ENCODE results near the gene TBXAS1.

TBXAS1 gene

GRCh38 chr7:140044251-140044650 is 215.2 kb downstream of the TBXAS1 start:
- no peak for FAIRE-seq
- no peak for DNase-seq (ENCODE audit: low spot score)

GRCh38 chr7:140045697-140046096 is 216.6 kb downstream of the TBXAS1 start:
- FAIRE-seq = no peak
- no peak for DNase-seq (ENCODE audit: low spot score)

- DNase-seq (ENCODE audit: low spot score) (no peak), FAIRE-seq (no peak)
Measured at GRCh38 chr7:140047197-140047596, 218.1 kb downstream of the TBXAS1 start.

GRCh38 chr7:140048138-140048537 is 219.1 kb downstream of the TBXAS1 start:
- DNase-seq (ENCODE audit: low spot score) (no peak), FAIRE-seq (no peak)

DNA sequence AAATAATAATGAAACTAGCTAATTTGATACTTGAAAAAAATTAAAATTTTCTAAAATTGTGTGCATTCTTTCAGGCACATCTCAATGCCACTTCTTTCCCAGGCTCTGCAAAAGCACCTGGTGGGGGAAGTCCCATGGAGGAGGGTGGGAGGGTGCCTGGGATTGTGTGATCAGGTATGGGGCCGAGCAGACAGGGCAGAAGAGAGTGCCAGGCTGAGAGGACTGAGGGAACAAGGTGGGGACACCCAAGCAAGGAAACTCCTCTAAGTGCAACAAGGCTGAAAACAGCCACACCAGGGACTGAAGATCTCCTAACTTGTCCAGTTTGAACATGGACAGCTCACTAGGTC is 219.9 kb downstream of the TBXAS1 start:
- no peak for DNase-seq (ENCODE audit: low spot score)
- no peak for FAIRE-seq

DNA sequence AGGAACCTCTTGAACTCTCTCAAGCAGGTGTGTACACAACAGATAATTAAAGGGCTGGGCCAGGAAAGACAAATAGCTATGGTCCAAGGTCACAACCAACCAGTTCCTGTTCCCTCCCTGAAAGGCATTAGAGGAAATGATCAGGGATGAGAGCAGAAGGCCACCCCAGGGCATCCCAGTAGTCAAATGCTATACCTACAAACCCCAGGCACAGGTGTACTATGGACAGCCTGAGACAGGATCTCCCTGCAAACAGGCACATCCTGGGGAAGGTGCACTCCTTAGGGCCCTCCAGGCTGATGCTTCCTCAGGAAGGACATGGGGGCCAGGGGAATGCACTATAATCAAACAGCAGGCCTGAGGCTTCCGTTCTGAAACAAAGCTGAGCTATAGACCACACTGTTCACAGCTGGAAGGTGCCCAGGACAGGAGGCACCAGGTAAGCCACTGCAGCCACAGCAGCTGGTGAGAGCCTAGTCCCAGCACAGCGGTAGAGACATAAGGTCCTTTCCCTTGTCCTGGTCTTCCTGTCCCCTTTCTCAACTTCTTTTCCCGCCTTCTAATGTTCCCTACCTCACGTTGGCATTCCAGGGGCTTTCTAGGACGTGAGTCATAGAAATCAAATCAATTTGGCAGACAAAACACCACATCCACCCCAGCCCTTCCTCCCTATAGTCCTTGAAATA is 220.4 kb downstream of the TBXAS1 start:
- no peak for FAIRE-seq
- DNase-seq (ENCODE audit: low spot score) = peak; percentile 13

GRCh38 chr7:140050100-140050499 is 221.0 kb downstream of the TBXAS1 start:
- DNase-seq (ENCODE audit: low spot score) = no peak

DNA sequence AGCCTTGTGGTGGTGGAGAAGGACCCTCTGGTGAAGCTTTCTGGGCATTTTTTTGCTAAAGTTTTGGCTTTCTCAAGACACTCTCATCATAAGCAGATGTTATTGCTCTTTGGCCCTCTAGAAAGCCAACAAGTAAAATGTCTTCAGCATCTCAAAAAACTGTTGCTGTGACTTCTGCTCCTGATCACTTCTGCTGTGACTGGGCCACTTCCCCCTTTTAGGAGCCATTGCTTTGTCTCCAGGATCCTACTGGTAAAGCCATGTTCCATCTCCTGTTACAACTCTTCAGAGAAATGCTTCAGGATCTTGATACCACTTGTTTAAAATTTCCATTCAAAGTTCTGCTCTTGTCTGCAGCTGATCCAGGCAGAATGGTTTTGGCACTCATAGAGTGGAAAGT is 222.8 kb downstream of the TBXAS1 start:
- FAIRE-seq (no peak), DNase-seq (ENCODE audit: low spot score) (no peak)

More at GRCh38 chr7:140050100-140050499, 221.0 kb downstream of the TBXAS1 start:
- no peak for FAIRE-seq

GRCh38 chr7:140053812-140054539 is 224.9 kb downstream of the TBXAS1 start:
- no peak for FAIRE-seq
- no peak for DNase-seq (ENCODE audit: low spot score)

DNA sequence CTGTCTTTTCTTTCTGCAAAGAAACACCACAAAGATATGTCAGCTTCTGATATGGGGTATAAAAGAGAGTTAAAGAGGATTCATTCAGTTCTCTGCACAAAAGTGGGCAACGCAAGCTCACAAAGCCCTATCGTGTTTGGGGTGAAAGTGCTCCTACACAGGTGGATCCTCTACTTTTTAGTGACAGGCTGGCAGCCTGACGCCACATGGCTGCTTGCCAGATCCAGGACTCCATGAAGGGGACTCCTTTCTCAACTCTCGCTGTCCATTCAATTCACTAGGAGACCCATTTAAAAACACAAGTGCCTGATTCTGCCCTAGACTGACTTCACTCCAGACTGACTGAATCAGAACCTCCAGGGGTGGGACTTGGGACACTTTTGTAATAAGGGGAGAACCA is 225.7 kb downstream of the TBXAS1 start:
- no peak for DNase-seq (ENCODE audit: low spot score)
- no peak for FAIRE-seq

DNA sequence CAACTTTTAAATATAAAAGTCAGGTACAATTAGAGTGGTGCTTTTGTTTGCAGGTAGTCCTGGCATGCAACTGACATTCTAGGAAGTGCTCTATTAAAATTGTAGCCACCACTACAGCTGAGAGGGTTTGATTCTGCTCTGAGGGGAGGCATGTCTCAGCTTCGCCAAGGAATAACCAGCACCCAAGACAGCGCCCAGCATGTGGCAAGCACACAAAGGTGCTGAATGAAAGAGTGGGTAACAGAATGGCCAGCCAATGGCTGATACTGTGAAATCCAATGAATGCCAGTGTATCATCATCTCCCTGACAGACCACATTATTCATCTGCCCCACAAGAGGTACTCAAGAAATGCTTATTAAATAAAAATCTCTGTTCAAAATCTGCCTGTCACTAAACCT is 226.8 kb downstream of the TBXAS1 start:
- no peak for DNase-seq (ENCODE audit: low spot score)
- FAIRE-seq = no peak

DNA sequence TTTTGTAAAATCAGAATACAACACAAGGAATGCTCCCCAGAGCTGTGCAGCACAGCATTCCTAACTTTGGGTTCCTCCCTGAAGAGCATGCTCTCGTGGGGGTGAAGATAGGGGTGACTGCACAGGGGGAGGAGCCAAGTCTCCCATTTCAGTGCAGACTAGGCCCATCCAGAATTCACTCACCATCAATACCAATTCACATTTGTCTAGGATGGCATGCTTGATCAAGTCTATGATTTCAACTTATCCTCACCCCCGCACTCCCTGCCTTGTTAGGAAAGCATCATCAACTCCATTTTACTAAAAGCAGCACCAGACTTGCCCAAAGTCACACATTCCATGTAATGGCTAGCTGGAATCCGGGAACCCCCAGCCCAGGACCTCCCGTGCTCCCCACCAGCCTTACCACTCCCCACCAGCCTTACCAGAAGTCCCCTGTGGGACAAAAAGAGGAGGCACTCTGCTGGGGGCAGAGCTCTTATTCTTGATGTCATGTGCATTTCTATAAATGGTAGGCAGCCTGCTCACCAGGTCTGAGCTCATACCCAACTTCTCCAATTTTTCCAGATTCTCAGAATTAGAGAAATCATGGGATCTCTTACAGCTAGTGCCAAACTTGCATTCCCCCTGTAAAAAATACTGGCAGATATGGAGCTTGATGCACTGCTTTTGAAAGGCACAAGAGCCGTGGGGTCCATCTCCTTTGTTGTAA is 227.5 kb downstream of the TBXAS1 start:
- DNase-seq (ENCODE audit: low spot score) (no peak), FAIRE-seq (no peak)

DNA sequence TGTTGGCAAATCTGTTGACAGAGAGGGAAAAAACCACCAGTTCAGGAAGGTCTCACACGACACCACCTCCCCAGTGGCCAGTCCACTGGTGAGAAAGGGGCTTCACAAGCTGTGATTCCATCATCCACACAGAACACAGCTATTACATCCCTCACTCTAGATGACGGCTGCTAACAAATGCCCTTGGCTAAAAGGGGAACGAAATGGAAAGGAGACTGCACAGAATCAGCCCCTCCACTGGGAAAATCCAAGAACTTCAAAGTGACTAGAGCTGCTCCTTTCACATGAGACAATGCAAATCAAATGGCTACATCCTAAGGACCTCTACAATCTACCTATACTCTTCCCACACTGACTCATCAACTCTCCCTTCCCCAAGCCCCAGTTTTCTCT is 228.1 kb downstream of the TBXAS1 start:
- no peak for DNase-seq (ENCODE audit: low spot score)
- no peak for FAIRE-seq

DNA sequence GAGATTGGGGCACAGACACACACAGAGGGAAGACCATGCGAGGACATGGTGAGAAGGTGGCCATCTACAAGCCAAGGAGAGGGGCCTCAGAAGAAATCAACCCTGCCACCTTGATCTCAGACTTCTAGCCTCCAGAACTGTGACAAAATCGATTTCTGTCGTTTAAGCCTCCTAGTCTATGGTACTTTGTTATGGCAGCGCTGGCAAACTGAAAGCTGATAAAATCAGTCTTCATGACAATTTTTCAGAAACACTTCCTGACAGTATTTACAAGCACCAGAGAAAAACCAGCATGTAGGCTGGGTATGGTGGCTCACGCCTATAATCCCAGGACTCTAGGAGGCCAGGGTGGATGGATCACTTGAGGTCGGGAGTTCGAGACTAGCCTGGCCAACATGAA is 229.5 kb downstream of the TBXAS1 start:
- DNase-seq (ENCODE audit: low spot score) = no peak
- FAIRE-seq = no peak

DNA sequence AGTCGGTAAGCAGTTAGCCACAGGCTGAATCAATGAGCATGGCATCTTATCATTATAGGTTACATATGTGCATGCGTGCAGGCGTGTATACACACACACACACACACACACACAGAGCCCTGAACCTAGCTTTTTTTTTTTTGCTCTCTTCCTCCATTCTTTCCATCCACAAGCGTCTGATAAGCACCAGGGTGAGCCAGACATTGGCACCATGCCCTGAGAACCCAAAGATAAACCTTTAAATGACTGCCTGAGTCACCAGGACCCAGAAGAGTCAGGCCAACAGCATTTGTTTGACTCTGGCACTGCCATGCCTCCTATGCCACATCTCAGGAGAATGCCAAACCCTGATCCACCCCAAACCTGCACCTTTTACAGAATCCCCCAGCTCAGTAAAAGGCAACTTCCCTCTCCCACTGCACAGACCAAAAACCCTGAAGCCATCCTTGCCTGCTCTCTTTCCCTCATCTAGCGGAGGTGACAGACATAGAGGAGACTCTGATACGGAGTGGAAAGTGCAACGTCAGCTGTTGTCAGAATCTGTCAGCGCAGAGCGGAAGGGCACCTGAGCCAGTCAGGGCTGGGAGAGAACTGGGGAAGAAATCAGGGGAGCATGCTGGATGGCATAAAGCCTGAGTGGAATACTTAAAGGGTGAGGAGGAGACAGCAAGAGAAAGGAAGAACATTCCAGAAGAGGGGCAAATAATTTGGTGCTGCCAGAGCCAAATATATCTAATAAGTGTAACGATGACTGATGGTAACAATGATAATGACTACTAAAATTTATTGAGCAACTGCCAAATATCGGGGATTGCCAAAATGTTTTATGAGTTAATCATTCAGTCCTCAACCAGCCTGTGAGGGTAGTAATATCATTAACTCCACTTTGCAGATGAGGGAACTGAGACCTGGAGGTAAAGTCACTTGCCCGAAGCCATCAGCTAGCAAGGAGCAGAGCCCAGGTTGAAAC is 230.5 kb downstream of the TBXAS1 start:
- no peak for FAIRE-seq
- peak; percentile 67 for DNase-seq (ENCODE audit: low spot score)

DNA sequence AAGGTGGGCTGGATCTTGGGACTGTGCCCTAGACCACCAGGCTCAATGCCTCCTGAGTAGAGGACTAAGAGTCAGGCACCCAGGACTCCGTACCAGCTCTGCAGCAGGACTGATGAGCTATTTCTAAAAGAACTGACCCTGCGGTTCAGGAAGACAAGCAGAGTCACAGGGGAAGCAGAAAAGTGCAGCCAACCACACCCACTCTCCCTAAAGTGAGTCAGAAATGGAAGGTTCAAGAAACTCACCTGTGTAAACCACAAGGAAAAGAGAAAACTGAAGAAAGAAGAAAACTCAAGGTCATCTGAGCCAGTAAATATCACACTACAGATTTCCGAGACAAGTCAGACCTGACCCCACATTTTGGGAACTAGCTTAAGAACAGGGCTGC is 231.2 kb downstream of the TBXAS1 start:
- DNase-seq (ENCODE audit: low spot score) (no peak), FAIRE-seq (no peak)

GRCh38 chr7:140060788-140061606 is 231.9 kb downstream of the TBXAS1 start:
- FAIRE-seq (no peak), DNase-seq (ENCODE audit: low spot score) (no peak)

DNA sequence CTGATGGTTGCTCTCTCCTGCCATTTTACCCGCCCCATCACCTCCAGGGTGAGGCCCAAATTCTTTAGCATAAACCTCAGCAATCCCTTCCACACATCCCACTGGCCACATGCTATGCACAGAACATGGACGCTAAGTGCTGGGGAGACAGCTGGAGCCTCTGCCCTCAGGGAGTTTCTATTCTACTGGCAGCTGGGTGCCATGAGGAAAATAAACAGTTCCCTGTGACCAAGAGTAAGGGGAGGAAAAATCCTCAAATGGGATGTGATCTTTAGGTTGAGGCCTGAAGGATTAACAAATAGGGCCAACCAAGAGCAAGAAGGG is 232.5 kb downstream of the TBXAS1 start:
- FAIRE-seq (no peak), DNase-seq (ENCODE audit: low spot score) (no peak)

DNA sequence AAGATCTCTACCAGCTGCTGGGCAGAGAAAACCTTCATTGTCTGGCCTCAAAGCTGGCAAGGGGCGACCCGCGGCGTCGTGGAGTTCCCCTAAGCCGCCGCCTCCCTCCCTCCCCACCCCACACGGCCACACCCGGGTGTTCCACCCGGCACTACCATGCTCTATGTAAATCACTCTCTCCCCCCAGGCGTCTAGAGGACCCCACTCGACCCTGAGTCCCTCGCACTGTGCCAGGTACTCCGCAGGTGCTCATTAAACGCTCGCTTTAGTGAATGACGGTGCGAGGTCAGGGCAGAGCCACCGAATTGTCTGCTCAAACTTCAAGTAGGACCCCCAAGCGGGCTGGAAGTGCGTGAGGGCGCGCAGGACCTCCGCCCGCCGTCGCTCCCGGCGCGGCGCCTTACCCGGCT is 233.1 kb downstream of the TBXAS1 start:
- DNase-seq (ENCODE audit: low spot score) = no peak

DNA sequence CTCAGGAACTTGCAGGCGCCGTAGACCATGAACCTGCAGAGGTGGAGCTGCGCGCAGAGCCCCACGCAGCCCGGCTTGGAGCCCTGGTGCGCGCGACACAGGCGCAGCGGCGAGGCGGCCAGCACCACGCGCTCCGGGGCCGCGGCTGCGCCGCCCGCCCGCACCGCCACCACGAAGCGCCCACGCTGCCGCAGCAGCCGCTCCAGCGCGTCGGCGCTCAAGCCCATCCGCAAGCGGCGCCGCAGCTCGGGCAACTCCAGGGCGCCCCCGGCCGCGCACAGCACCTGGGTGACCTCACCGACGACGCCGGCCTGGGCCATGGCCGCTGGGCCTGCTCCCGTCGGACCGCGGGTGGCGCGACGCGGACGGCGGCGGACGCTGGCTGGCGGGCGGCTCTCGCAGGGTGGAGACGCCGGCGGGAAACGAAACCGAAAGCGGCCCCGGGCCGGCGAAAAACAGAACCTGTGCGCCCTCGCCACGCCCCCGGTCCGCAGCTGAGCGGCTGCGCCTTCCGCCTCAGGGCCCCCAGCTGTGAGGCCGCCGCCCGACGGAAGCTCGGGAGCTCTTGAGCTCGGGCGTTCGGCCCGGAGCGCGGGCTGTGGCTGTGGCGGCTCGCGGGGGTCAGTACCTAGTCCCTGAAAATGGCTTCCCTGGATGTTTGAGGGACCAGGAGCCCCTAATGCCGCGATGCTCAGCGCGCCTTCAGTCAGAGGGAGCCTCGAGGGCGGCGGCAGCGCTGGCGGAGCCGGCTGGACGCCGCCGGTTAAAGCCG is 233.7 kb downstream of the TBXAS1 start, which contains the start of gene PARP12:
PARP12 (minus strand) TSS at position 424 of the 772 bp plus-strand sequence; CDS start at position 320, 104 bp downstream.
- FAIRE-seq (no peak), DNase-seq (ENCODE audit: low spot score) (peak; percentile 77)

More for the DNA sequence above, 233.1 kb downstream of the TBXAS1 start:
- no peak for FAIRE-seq

Data from urothelium cell line (cell line).